ENCODE results near the gene UIMC1.
"Not testable (repeated sequence)": the region's sequence is repeated elsewhere in the genome, so short reads cannot be mapped to it uniquely, and the experiment has no call there.

UIMC1 gene

DNA sequence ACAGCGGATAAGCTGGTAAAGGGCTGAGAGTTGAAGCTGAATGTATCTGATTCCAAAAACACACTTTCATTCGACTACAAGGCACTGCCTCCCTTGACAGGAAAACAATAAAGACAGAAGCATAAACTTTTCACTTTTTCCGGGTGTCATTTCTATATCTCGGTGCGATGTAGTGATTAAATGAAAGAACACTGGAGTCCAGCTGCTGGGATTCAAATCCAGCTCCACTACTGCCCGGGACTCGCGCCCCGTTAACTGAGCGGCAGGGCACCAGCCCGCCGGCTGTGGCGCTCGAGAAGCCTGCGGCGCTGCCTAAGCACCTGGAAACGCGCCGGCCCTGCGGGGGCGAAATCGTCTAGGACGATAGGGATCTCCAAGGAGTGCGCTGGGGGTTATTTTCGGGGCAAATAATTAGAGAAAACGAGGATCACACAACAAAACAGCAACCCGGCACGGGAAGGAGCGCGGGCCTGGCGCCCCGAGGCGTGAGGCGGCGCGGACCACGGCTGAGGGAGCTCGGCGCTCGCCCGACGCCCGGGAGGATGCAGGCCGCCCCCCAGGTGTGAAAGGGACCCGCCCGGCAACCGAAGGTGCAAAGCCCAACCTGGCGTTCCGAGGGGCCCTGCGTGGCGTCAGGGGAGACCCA, 837 bp downstream of the UIMC1 start:
- DNase-seq = peak; percentile 62 to 66

DNA sequence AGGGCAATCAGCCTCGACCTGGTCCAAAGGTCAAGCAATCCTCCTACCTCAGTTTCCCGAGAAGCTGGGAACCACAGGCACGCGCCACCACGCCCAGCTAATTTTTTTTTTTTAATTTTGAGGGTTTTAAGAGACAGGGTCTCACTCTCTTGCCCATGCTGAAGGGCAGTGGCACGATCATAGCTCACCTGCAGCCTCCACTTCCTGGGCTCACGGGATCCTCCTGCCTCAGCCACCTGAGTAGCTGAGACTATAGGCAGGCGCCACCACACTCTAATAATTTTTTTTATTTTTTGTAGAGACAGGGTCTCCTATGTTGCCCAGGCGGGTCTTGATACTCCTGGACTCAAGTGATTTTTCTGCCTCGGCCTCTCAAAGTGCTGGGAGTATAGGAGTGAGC, 1.6 kb downstream of the UIMC1 start:
- no peak for DNase-seq

DNA sequence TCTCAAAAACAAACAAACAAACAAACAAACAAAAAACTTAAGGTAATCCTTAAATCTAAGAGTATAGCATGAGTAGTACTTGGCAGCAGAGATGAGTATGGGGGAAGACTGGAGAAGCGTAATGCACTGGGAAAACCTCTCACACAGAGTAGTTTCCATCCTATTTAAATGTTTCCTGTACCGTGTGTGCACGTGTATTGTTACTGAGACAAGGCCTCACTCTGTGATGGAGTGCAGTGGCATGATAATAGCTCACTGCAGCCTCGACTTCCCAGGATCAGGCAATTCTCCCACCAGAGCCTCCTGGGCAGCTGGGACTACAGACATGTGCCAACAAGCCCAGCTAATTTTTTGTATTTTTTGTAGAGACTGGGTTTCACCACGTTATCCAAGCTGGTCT, 2.9 kb downstream of the UIMC1 start:
- DNase-seq = no peak

DNA sequence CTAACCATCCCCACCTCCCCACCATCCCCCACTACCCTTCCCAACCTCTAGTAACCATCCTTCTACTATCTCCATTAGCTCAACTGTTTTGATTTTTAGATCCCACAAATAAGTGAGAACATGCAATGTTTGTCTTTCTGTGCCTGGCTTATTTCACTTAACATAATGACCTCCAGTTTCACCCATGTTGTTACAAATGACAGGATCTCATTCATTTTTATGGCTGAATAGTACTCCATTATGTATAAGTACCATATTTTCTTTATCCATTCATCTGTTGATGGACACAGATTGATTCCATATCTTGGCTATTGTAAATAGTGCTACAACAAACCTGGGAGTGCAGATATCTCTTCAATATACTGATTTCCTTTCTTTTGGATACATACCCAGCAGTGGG, 7.1 kb downstream of the UIMC1 start:
- not testable (repeated sequence) for DNase-seq

DNA sequence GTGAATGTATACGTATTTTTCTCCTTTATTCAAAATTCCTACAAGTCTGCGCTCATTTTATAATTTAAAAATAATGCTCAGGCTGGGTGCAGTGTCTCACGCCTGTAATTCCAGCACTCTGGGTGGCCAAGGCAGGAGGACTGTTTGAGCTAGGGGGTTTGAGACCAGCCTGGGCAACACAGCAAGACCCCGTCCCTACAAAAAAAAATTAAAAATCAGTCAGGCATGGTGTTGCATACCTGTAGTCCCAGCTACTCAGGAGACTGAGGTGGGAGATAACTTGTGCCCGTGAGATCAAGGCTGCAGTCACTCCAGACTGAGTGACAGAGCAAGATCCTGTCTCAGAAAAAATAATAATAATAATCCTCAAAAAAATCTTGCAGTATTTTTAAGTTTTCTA, 7.8 kb downstream of the UIMC1 start:
- no peak for DNase-seq

DNA sequence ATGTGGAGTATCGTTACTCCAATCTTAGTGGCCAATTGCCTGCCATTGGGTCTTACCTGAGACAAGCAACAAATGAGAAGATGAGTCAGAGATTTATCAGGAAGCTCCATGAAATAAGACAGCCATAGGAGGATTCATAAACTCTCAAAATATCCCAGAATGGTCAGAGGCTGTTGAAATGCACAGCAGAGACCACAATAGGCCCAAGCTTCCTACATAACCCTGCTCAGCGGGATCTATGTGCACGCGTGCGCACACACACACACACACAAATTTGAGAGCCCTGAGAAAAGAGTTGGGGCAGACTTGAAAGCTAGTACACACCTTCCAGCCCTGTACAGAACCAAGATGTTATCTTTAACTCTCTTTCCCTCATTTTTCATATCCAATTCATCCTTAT, 9.8 kb downstream of the UIMC1 start:
- DNase-seq = no peak

DNA sequence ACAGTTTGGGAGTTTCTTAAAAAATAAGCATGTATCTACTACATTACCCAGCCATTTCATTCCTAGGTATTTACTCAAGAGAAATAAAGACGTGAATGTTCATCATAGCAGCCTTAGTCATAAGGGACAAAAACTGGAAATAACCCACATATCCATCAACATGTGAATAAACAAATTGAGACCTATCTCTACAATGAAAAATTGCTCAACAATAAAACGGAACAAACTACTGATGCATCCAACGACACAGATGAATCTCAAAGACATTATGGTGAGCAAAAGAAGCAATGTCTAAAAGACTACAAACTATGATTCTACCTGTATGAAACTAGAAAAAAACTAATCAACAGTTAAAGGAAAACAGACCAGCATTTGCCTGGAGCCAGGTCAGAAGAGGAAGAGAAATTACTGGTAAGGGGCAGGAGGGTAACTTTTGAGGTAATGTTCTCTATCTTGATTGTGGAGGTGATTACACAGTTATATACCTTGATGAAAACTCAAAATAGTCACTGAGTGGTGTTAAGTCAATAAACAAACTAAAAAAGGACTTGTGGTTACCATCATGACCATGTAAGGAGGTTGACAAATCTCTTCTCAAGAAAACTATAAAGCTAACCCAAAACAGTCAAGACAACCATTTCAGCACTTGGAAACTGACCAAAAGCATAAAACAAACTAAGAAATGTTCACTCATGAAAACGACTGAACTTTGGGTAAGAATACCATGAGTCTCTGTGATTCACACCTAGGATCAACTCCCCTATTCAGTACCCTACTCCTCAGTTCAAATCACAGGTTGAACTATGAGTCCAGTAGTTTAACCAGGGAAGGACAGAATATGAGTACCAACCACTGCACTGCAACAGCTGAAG, 10.4 kb downstream of the UIMC1 start:
- no peak for DNase-seq

DNA sequence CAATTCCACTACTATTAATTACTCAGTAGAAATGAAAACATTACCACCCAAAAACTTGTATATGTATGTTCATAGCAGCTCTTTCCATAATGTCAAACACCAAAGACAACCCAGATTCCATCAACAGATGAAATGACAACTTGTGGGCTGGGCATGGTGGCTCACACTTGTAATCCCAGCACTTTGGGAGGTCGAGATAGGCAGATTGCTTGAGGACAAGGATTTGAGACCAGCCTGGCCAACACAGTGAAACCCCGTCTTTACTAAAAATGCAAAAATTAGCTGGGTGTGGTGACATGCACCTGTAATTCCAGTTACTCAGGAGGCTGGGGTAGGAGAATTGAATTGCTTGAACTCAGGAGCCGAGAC, 11.5 kb downstream of the UIMC1 start:
- DNase-seq = no peak

DNA sequence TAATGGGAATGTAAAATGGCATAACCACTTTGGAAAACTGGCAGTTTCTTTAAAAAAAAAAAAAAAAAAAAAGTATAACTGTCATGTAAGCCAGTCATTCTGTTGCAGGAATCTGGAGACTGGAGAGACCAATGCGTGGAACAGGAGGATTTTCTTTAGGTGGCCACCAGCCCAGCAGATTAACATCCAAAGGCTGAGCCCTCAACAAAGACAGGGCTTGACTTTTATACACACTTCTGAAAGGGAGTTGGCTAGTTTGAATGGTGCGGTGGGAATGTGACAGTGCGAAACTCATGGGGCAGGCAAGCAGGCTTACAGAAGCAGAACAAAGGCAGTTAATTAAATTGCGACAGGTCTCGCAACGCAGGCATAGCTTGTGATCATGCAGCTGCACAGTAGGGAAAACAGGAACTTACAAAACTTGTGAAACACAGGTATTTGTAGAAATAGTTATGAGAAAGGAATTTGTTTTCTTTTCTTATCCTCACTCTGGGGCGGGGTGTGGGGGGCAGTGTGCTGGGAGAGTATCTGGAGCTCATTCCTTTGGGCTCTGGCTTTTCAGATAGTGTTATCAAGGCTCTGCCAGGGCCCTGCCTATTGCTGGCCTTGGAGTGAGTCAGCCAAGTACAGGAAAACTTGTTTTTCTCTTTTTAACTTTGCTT, 12.0 kb downstream of the UIMC1 start:
- no peak for DNase-seq

DNA sequence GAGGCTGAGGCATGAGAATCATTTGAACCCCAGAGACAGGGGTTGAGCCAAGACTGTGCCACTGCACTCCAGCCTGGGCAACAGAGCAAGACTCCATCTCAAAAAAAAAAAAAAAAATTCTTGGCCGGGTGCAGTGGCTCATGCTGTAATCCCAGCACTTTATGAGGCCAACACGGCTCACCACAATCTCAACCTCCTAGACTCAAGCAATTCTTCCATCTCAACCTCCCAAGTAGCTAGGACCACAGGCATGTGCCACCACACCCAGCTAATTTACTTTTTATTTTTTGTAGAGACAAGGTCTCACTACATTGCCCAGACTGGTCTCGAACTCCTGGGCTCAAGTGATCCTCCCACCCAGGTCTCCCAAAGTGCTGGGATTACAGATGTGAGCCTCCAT, 13.5 kb downstream of the UIMC1 start:
- not testable (repeated sequence) for DNase-seq

DNA sequence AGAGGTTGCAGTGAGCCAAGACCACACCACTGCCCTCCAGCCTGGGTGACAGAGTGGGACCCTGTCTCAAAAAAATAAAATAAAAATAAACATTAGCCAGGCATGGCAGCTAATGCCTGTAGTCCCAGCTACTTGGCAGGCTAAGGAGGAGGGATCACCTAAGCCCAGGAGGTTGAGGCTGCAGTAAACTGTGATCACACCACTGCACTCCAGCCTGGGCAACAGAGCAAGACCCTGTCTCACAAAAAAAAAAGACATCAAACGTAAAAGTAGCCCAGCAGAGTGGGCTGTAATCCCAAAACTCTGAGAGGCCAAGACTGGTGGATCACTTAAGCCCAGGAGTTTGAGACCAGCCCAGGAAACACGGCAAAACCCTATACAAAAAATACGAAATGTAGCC, 19.0 kb downstream of the UIMC1 start:
- DNase-seq = no peak

DNA sequence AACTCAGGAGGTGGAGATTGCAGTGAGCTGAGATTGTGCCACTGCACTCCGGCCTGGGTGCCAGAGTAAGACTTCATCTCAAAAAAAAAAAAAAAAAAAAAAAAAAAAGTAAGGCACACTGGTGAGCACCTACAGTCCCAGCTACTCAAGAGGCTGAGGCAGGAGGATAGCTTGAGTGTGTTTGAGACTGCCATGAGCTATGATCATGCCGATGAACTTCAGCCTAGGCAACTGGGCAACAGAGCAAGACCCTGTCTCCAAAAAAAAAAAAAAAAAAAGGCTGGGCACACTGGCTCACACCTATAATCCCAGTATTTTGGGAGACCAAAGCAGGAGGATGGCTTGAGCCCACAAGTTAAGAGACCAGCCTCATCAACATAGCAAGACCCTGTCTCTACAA, 20.3 kb downstream of the UIMC1 start:
- DNase-seq = no peak

DNA sequence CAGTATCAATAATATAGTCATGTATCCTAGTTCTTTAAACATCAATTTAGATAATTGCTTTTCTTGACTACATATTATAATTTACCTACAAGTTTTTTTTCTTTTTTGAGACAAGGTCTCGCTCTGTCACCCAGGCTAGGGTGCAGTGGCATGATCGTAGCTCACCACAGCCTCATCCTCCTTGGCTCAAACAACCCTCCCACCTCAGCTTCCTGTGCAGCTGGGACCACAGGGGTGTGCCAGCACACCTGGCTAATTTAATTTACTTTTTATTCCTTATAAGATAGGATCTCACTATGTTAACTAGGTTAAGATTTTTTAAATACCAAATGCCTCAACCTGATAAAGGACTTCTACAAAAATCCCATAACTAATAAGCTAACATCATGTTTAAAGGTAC, 21.1 kb downstream of the UIMC1 start:
- no peak for DNase-seq

DNA sequence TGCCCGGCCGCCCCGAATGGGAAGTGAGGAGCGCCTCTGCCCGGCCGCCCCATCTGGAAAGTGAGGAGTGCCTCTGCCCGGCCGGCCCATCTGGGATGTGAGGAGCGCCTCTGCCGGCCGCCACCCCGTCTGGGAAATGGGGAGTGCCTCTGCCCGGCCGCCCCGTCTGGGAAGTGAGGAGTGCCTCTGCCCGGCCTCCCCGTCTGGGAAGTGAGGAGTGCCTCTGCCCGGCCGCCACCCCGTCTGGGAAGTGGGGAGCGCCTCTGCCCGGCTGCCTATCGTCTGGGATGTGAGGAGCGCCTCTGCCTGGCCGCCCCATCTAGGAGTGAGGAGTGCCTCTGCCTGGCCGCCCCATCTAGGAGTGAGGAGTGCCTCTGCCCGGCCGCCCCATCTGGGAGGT, 22.4 kb downstream of the UIMC1 start:
- DNase-seq = not testable (repeated sequence)

DNA sequence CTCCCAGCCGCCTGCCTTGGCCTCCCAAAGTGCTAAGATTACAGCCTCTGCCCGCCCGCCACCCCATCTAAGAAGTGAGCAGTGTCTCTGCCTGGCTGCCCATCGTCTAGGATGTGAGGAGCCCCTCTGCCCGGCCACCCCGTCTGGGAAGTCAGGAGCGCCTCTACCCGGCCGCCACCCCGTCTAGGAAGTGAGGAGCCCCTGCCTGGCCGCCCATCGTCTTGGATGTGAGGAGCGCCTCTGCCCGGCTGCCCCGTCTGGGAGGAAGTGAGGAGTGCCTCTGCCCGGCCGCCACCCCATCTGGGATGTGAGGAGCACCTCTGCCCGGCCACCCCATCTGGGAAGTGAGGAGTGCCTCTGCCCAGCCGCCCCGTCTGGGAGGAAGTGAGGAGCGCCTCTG, 23.0 kb downstream of the UIMC1 start:
- DNase-seq = not testable (repeated sequence)

DNA sequence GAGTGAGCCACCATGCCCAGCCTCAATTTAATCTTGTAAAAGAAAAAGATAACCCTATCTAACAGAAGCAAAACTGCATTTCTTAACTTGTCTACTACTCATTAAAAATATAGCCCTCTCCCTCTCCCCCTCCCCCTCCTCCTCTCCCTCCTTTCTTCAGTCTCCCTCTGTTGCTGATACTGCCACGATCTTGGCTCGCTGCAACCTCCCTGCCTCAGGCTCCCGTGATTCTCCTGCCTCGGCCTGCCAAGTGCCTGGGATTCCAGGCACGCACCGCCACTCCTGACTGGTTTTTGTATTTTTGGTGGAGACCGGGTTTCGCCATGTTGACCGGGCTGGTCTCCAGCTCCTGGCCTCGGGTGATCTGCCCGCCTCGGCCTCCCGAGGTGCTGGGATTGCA, 23.5 kb downstream of the UIMC1 start:
- DNase-seq = not testable (repeated sequence)

DNA sequence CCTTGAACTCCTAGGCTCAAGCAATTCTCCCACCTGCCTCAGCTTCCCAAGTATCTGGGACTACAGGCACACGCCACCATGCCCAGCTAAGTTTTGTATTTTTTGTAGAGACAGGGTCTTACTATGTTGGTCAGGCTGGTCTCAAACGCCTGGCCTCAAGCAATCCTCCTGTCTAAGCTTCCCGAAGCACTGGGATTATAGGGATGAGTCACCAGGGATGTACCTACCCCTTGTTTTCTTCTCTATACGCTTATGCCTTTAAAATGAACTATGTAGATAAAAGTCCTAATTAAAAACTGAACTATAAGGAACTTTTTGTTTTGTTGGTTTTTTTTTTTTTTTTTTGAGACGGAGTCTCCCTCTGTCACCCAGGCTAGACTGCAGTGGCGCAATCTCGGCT, 25.8 kb downstream of the UIMC1 start:
- DNase-seq = no peak

DNA sequence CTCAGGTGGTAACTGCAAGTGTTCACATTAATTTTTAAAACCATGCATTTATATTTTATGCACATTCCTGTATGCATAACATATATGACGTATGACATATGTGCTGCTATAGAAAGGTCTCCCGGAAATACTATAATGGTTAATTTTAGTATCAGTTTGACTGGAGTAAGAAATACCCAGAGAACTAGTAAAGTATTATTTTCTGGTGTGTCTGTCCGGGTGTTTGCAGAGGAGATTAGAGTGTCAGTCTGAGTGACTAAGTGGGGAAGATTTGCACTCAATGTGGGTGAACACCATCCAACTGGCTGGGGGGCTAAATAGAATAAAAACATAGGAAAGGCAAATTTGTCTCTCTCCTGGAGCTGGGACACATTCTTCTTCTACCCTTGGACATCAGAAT, 26.9 kb downstream of the UIMC1 start:
- DNase-seq = no peak

DNA sequence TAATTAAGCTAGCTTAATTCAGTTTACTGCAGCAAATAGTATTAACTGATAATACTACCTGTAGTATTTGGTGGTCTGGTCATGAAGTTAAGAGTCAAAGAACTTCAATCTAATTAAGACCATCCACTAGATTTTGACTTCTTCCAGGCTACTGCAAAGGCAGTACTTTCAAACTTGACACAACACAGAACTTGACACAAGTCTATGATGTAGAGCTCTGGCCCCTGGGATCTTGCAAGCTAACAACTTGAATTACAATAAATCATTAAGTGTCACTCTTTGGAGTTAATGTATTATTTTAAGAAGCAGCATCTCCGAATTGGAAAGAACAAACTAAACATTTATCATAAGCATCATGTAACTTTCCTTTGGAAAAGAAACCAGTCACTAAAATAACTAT, 40.9 kb downstream of the UIMC1 start:
- DNase-seq = no peak

DNA sequence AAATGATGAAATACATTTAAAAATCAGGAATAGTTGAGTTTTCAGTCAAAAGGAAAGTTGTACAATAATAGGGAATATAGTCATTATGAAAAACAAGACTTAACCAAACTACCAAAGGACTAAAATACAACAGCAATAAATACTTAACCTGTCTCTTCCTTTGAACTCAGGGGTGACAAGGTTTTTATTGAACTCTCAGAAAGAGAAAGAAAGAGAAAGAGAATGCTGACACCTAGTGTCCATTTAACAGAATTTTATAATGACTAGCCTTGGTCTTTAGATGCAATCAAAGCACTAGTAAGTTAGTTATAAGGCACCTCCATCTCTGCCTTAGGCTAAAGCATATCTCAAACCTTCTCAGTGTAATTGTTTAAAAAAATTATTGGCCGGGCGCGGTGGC, 47.5 kb downstream of the UIMC1 start:
- DNase-seq = no peak

DNA sequence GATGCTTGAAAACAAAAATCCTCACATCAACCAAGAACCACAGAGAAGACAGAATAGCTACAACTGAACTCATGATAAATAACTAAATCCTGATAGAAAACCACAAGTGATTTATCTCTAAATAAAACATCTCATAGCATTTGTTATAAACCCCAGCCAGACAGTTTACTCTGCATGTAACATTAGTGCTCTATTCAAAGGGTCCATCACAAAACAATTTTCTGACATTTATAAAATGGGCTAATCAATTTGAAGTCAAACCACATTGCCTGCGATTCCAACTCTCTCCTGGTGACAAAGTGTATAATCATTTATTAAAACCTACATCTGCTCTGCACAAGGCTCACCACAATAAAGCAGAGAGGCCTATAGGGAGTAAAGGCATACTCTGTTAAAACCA, 49.8 kb downstream of the UIMC1 start:
- no peak for DNase-seq

DNA sequence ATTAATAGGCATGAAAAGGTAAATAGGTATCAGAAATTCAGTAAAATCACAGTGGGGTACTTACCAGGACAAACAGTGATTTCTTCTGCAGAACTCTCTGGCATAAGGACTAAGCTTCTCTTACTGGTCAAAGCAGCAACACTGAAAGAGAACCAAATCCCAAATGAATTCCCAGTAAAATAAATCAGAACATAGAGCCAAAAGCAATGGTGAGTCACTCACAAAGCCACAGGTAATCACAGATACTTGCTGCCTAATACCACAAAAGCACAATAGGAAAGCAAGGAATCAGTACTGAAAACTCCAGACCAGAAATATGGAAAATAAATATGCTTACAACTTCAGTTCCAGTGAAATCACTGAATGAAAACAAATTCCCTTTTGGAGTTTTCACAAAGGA, 50.7 kb downstream of the UIMC1 start:
- no peak for DNase-seq

DNA sequence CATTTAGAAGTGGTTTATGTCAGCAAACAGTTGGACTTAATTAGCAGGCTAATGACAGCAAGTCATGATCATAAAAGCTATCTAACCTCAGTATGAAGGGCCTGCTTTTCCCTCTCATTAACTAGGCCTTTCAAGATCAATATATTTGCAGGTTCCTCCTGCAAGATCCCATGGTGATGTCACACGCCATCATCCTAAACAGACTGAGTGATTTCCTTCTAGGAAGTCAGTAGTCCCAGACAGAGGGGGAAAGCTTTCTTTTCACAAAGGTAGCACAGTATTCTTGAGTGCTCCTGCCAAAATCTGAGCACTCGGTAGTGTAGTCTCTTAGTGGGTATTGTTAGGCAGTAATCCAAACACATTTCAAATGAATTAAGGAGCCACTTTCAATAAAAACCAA, 52.5 kb downstream of the UIMC1 start:
- DNase-seq = no peak

DNA sequence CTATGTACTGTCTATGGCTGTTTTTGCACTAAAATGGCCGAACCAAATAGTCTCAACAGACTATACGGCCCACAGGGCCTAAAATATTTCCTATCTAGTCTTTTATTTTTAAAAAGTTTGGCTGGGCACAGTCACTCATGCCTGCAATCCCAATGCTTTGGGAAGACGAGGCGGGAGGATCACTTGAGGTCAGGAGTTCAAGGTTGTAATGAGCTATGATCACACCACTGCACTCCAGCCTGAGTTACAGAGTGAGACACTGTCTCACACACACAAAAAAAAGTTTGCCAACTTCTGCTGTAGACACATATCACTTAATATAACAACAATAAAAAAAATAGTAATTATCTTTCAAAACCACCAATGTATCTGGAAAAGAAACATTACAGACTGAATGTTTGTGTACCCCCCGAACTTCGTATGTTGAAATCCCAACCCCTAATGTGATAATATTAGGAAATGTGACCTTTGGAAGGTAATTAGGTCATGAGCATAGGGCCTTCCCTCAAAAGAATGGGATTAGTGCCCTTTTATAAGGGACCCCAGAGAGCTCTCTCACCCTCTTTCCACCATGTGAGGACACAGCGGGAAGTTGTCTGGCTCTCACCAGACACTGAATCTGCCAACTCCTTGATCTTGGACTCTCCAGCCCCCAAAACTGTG, 53.9 kb downstream of the UIMC1 start:
- DNase-seq = no peak
